Stimulated activated CD8-positive, alpha-beta memory T cell treated with anti-CD3 and anti-CD28 coated beads, Interleukin-12 subunit alpha, Interleukin-12 subunit beta, amount 100 ng/mL, for 4 hours (primary cell): ENCODE data around the gene BOLA1.
"Not testable (repeated sequence)": the region's sequence is repeated elsewhere in the genome, so short reads cannot be mapped to it uniquely, and the experiment has no call there.

Source experiments
- DNase-seq: peaks from one replicate; pipeline ENCODE4 v3.0.0-alpha.2; 2020; ENCODE audit warnings: low read depth

Gene BOLA1

GRCh38 chr1:149899460-149900284, at the start of gene BOLA1:
Gene BOLA1 (plus strand): TSS chr1:149899568. CDS start chr1:149900060, 492 bp downstream.
- DNase-seq, result peak; percentile 69

GRCh38 chr1:149849947-149850360, 49.4 kb upstream of the BOLA1 start:
- no peak for DNase-seq

- DNase-seq, result not testable (repeated sequence)
Measured at GRCh38 chr1:149850732-149851345, 48.5 kb upstream of the BOLA1 start.

- DNase-seq, result not testable (repeated sequence)
Measured at GRCh38 chr1:149851585-149852213, 47.7 kb upstream of the BOLA1 start.

- DNase-seq, result not testable (repeated sequence)
Measured at GRCh38 chr1:149852263-149852662, 47.1 kb upstream of the BOLA1 start.

- not testable (repeated sequence) for DNase-seq
Measured at GRCh38 chr1:149860271-149860670, 39.1 kb upstream of the BOLA1 start.

- DNase-seq, result not testable (repeated sequence)
Measured at GRCh38 chr1:149860684-149861496, 38.5 kb upstream of the BOLA1 start.

- DNase-seq, result not testable (repeated sequence)
Measured at GRCh38 chr1:149861497-149862054, 37.8 kb upstream of the BOLA1 start.

- DNase-seq, result not testable (repeated sequence)
Measured at GRCh38 chr1:149866887-149867286, 32.5 kb upstream of the BOLA1 start.

GRCh38 chr1:149873060-149873459, 26.3 kb upstream of the BOLA1 start:
- not testable (repeated sequence) for DNase-seq

- no peak for DNase-seq
Measured at GRCh38 chr1:149877211-149877946, 22.0 kb upstream of the BOLA1 start.

- DNase-seq, result no peak
Measured at GRCh38 chr1:149879556-149879955, 19.8 kb upstream of the BOLA1 start.

- no peak for DNase-seq
Measured at GRCh38 chr1:149881876-149882275, 17.5 kb upstream of the BOLA1 start.

GRCh38 chr1:149883598-149884247, 15.6 kb upstream of the BOLA1 start:
- no peak for DNase-seq

- DNase-seq, result no peak
Measured at GRCh38 chr1:149884433-149885338, 14.7 kb upstream of the BOLA1 start.

GRCh38 chr1:149885339-149886120, 13.8 kb upstream of the BOLA1 start:
- DNase-seq, result peak; percentile 31

- DNase-seq, result not testable (repeated sequence)
Measured at GRCh38 chr1:149886121-149886395, 13.3 kb upstream of the BOLA1 start.

- DNase-seq, result peak; percentile 57
Measured at GRCh38 chr1:149886396-149887195, 12.8 kb upstream of the BOLA1 start.
